GM23338 (cell line): ENCODE results near the gene SHMT1. TPM values are rescaled to one million over a fixed set of nuclear protein-coding genes. Genes with fewer than 3 reads are reported as not detected.
"Not testable (repeated sequence)": the region's sequence is repeated elsewhere in the genome, so short reads cannot be mapped to it uniquely, and the experiment has no call there.

ENCODE experiments used
- ATAC-seq: fragments of 200-7000 bp; cut with Tn5 transposase; 3 replicates; pipeline ENCODE4 v1.9.1; 2020
- DNase-seq: peaks from one replicate; pipeline ENCODE4 v3.0.0-alpha.2; 2015; ENCODE audit warnings: low spot score
- H2AFZ ChIP-seq: fragments of 200-600 bp; sonication (generic); 2 replicates; pipeline ENCODE4 v1.8.0; 2016; ENCODE audit warnings: antibody characterized with exemption, mild to moderate bottlenecking, moderate library complexity
- H3F3A ChIP-seq: fragments of 200-600 bp; sonication (generic); replicated peaks from 2 replicates; pipeline ENCODE4 v1.8.0; 2017; ENCODE audit warnings: antibody characterized with exemption, mixed run types, low read depth
- H3K27ac ChIP-seq: fragments of 200-600 bp; sonication (generic); 2 replicates; pipeline ENCODE4 v1.6.1; 2016; ENCODE audit warnings: low read depth
- H3K27me3 ChIP-seq: fragments of 200-600 bp; sonication (generic); 2 replicates; pipeline ENCODE4 v1.8.0; 2016; ENCODE audit warnings: mild to moderate bottlenecking, mixed run types, moderate library complexity; ENCODE audit not compliant: insufficient read depth
- H3K36me3 ChIP-seq: fragments of 200-600 bp; sonication (generic); 2 replicates; pipeline ENCODE4 v1.8.0; 2016; ENCODE audit warnings: mild to moderate bottlenecking; ENCODE audit not compliant: insufficient read depth
- H3K4me1 ChIP-seq: fragments of 200-600 bp; sonication (generic); 2 replicates; pipeline ENCODE4 v1.8.0; 2016; ENCODE audit warnings: mild to moderate bottlenecking, moderate library complexity; ENCODE audit not compliant: insufficient read depth
- H3K4me2 ChIP-seq: fragments of 200-600 bp; sonication (generic); 2 replicates; pipeline ENCODE4 v1.7.1; 2017; ENCODE audit warnings: mixed run types
- H3K4me3 ChIP-seq: fragments of 200-600 bp; sonication (generic); 2 replicates; pipeline ENCODE4 v1.6.1; 2016; ENCODE audit warnings: mixed run types
- H3K79me2 ChIP-seq: fragments of 200-600 bp; sonication (generic); replicated peaks from 2 replicates; pipeline ENCODE4 v1.8.0; 2017; ENCODE audit warnings: mild to moderate bottlenecking; ENCODE audit not compliant: insufficient read depth
- H3K9me2 ChIP-seq: fragments of 200-600 bp; sonication (generic); 2 replicates; pipeline ENCODE4 v1.8.0; 2017; ENCODE audit not compliant: insufficient read depth
- H4K20me1 ChIP-seq: fragments of 200-600 bp; sonication (generic); replicated peaks from 2 replicates; pipeline ENCODE4 v1.8.0; 2017; ENCODE audit warnings: mild to moderate bottlenecking; ENCODE audit not compliant: insufficient read depth
- H3K27ac Mint-ChIP-seq: 2 replicates; pipeline ENCODE4 v1.8.0; 2020; ENCODE audit warnings: inconsistent platforms, mild to moderate bottlenecking, moderate library complexity, mixed read lengths
- H3K27me3 Mint-ChIP-seq: 3 replicates; pipeline ENCODE4 v1.8.0; 2022; ENCODE audit warnings: low read depth, mild to moderate bottlenecking, moderate library complexity, mixed read lengths, inconsistent platforms; ENCODE audit not compliant: insufficient read depth, poor library complexity
- H3K36me3 Mint-ChIP-seq: 3 replicates; pipeline ENCODE4 v1.8.0; 2021; ENCODE audit warnings: low read depth, mild to moderate bottlenecking, inconsistent platforms, moderate library complexity, mixed read lengths
- H3K4me1 Mint-ChIP-seq: 3 replicates; pipeline ENCODE4 v1.8.0; 2020; ENCODE audit warnings: mild to moderate bottlenecking, inconsistent platforms, mixed read lengths
- H3K4me3 Mint-ChIP-seq: 3 replicates; pipeline ENCODE4 v1.8.0; 2021; ENCODE audit warnings: moderate library complexity, mild to moderate bottlenecking, inconsistent platforms, mixed read lengths
- H3K9me3 Mint-ChIP-seq: 3 replicates; pipeline ENCODE4 v1.8.0; 2020; ENCODE audit warnings: moderate library complexity, mild to moderate bottlenecking, inconsistent platforms, mixed read lengths
- CREB1 ChIP-seq: fragments of 250-450 bp; sonication (Bioruptor Pico); IDR thresholded peaks from 2 replicates; pipeline ENCODE4 v1.5.0; 2020; ENCODE audit warnings: low read depth, mild to moderate bottlenecking, moderate library complexity
- EZH2phosphoT487 ChIP-seq: fragments of 200-600 bp; sonication (generic); IDR thresholded peaks from one replicate; pipeline ENCODE4 v1.8.1; 2018; ENCODE audit warnings: antibody characterized with exemption; ENCODE audit not compliant: unreplicated experiment
- JUNB ChIP-seq: IDR thresholded peaks from one replicate; pipeline ENCODE4 v1.6.1; 2016; ENCODE audit warnings: antibody characterized with exemption; ENCODE audit not compliant: unreplicated experiment
- ZNF331 ChIP-seq: fragments of 250-450 bp; sonication (Bioruptor Pico); IDR thresholded peaks from 2 replicates; pipeline ENCODE4 v1.5.0; 2020; ENCODE audit warnings: low read depth, mild to moderate bottlenecking, moderate library complexity
- ZNF462 ChIP-seq: fragments of 250-450 bp; sonication (Bioruptor Pico); IDR thresholded peaks from 2 replicates; pipeline ENCODE4 v1.5.0; 2020; ENCODE audit warnings: mild to moderate bottlenecking, moderate library complexity
- polyA plus RNA-seq: library from polyadenylated mRNA; unstranded; fragments of >200 nt; fragmentation: Nextera tagmentation; extraction: Ambion mirVana; gene quantifications from 2 replicates; pipeline ENCODE4 v1.2.1, GENCODE V29; 2016
- total RNA-seq: library from RNA; depleted of rRNA; stranded (reverse); fragments of >200 nt; shearing (Covaris generic); gene quantifications from 2 replicates; pipeline ENCODE4 v1.2.3, GENCODE V29; 2014
- TF ChIP-seq, protein P1 (sequence below): IDR thresholded peaks from 2 replicates; pipeline ENCODE4 v1.6.1; 2016; ENCODE audit warnings: antibody characterized with exemption
- TF ChIP-seq, protein P2 (sequence below), 2 experiments: fragments of 200-600 bp in 1 of 2; sonication (generic) in 1 of 2; conservative IDR thresholded peaks; 2 replicates each; pipeline versions ENCODE4 v1.5.1 to v1.6.1; 2016 to 2017; ENCODE audit warnings: antibody characterized with exemption in 2 of 2, low read depth in 2 of 2, mild to moderate bottlenecking in 2 of 2, moderate library complexity in 1 of 2

SHMT1 gene
- total and polyA plus RNA-seq, 2 experiments from 2014 or later: 22.8 to 33.3 TPM

- H3K27me3 ChIP-seq, H3K4me1 ChIP-seq, H3K4me3 ChIP-seq, H2AFZ ChIP-seq, H3F3A ChIP-seq, H3K4me1 Mint-ChIP-seq, ATAC-seq, H3K27me3 Mint-ChIP-seq, H3K79me2 ChIP-seq, H3K4me2 ChIP-seq, H3K9me3 Mint-ChIP-seq, H3K9me2 ChIP-seq, H3K27ac ChIP-seq, H3K4me3 Mint-ChIP-seq, H3K27ac Mint-ChIP-seq, DNase-seq: not testable (repeated sequence)
- peaks cover 61% of the 10 kb centered on the region for H3K36me3 ChIP-seq
- H4K20me1 ChIP-seq: peaks cover 26% of the 10 kb centered on the region
- H3K36me3 Mint-ChIP-seq: peaks cover 85% of the 10 kb centered on the region
Measured at GRCh38 chr17:18298061-18298460, 65.3 kb downstream of the SHMT1 start.

- Histone ChIP-seq H4K20me1 (peaks cover 13% of the 10 kb centered on the region; the same call in 1 of the 2 replicates), H3K4me3 (no peak overlapping the region), H3K4me2 (no peak overlapping the region), H3K27ac (no peak overlapping the region), H3K79me2 (no peaks in the 10 kb centered on the region), H2AFZ (no peak overlapping the region), H3F3A (0 out of 2 replicates have a peak, but pooled peaks cover 4% of the 10 kb centered on the region), H3K36me3 (peaks cover 55% of the 10 kb centered on the region), H3K9me2 (no peaks in the 10 kb centered on the region), H3K4me1 (no peaks in the 10 kb centered on the region), H3K27me3 (no peaks in the 10 kb centered on the region)
- peaks cover 13% of the 10 kb centered on the region for H3K27me3 Mint-ChIP-seq
- H3K4me3 Mint-ChIP-seq: no peak overlapping the region
- peaks cover 88% of the 10 kb centered on the region for H3K36me3 Mint-ChIP-seq
- H3K4me1 Mint-ChIP-seq: no peaks in the 10 kb centered on the region
- ATAC-seq (no peak), DNase-seq (no peak)
- H3K27ac Mint-ChIP-seq: no peak overlapping the region
- TF ChIP-seq, protein P1, sequence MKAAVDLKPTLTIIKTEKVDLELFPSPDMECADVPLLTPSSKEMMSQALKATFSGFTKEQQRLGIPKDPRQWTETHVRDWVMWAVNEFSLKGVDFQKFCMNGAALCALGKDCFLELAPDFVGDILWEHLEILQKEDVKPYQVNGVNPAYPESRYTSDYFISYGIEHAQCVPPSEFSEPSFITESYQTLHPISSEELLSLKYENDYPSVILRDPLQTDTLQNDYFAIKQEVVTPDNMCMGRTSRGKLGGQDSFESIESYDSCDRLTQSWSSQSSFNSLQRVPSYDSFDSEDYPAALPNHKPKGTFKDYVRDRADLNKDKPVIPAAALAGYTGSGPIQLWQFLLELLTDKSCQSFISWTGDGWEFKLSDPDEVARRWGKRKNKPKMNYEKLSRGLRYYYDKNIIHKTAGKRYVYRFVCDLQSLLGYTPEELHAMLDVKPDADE: no peak
- TF ChIP-seq ZNF462 (CRISPR knock-in tag): no peak
- TF ChIP-seq CREB1 (CRISPR knock-in tag): no peak
- TF ChIP-seq JUNB: no peak
- TF ChIP-seq, protein P2, sequence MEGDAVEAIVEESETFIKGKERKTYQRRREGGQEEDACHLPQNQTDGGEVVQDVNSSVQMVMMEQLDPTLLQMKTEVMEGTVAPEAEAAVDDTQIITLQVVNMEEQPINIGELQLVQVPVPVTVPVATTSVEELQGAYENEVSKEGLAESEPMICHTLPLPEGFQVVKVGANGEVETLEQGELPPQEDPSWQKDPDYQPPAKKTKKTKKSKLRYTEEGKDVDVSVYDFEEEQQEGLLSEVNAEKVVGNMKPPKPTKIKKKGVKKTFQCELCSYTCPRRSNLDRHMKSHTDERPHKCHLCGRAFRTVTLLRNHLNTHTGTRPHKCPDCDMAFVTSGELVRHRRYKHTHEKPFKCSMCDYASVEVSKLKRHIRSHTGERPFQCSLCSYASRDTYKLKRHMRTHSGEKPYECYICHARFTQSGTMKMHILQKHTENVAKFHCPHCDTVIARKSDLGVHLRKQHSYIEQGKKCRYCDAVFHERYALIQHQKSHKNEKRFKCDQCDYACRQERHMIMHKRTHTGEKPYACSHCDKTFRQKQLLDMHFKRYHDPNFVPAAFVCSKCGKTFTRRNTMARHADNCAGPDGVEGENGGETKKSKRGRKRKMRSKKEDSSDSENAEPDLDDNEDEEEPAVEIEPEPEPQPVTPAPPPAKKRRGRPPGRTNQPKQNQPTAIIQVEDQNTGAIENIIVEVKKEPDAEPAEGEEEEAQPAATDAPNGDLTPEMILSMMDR (conservative IDR thresholded peaks at IDR 0.05; ENCODE audit: low read depth in 2 of 2): no peak
- no peak for TF ChIP-seq EZH2phosphoT487
- no peak for TF ChIP-seq ZNF331
- no peaks in the 10 kb centered on the region; the same call in 2 of the 3 replicates for H3K9me3 Mint-ChIP-seq
Measured at GRCh38 chr17:18291718-18292540, 71.4 kb downstream of the SHMT1 start.
